GM13977 (cell line): ENCODE results near the gene COP1.

Experiments used
- DNase-seq: peaks from one replicate; pipeline ENCODE4 v3.0.0; 2012; ENCODE audit warnings: low spot score
- in situ Hi-C: fragments of 300-500 bp; cut with MboI; formaldehyde crosslinking; loops from one replicate; pipeline ENCODE4 v1.12.0; 2022; ENCODE audit warnings: low sequenced_read_pairs, low pct_unique_long_range_greater_than_20kb, mixed read lengths, inconsistent platforms; ENCODE audit not compliant: unreplicated experiment
- TF ChIP-seq, protein P1 (sequence below): IDR thresholded peaks from 2 replicates; pipeline ENCODE4 v1.5.1; 2012; ENCODE audit warnings: mild to moderate bottlenecking, control low read depth; ENCODE audit not compliant: insufficient read depth; ENCODE audit errors: extremely low read depth, missing control alignments

Gene COP1

DNA sequence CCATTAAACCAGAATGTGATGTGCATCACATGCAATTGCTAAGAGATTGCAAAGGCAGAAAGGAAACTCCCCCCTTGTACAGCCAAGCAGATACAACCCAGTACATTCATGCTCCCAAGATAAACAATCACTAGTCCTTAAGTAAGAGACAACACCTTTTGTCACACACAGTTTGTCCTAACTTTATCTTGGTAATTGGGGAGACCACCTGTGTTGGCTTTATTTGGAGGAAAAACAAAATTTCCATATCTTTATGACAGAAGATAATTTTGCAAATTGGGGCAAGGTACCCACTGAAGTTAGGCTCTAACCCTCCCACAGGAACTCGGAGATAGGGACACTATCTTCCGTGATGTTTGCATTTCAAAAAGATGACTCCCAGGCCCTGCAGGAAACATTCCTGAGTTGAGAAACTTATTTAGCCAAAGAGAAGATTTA lies 288.7 kb downstream of the COP1 start:
- no peak for DNase-seq
- in situ Hi-C loops: no loop called here
- TF ChIP-seq, protein P1, sequence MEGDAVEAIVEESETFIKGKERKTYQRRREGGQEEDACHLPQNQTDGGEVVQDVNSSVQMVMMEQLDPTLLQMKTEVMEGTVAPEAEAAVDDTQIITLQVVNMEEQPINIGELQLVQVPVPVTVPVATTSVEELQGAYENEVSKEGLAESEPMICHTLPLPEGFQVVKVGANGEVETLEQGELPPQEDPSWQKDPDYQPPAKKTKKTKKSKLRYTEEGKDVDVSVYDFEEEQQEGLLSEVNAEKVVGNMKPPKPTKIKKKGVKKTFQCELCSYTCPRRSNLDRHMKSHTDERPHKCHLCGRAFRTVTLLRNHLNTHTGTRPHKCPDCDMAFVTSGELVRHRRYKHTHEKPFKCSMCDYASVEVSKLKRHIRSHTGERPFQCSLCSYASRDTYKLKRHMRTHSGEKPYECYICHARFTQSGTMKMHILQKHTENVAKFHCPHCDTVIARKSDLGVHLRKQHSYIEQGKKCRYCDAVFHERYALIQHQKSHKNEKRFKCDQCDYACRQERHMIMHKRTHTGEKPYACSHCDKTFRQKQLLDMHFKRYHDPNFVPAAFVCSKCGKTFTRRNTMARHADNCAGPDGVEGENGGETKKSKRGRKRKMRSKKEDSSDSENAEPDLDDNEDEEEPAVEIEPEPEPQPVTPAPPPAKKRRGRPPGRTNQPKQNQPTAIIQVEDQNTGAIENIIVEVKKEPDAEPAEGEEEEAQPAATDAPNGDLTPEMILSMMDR: no peak

- TF ChIP-seq, protein P1: no peak
- in situ Hi-C loops: no loop called here
- DNase-seq: no peak
Measured at GRCh38 chr1:175914115-175914514, 293.0 kb downstream of the COP1 start.

DNA sequence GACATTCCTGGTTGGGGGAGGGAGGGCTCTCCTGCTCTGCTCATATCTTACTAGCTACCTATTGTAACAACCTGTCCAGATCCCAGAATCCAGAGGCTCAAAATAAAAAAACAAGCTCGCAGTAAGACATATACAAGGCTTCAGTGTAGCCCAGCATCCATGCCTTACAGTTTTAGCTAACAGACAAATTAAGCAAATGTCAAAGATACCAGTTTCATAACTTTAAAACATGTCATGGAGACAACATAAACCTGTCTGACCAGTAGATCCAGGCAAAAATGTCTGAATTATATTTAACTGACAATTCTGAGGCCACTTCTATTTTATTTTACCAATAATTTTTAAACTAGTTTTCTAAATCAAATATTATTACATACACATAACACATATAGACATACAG lies 295.9 kb downstream of the COP1 start:
- DNase-seq: no peak
- TF ChIP-seq, protein P1: no peak
- in situ Hi-C loops: no loop called here

DNA sequence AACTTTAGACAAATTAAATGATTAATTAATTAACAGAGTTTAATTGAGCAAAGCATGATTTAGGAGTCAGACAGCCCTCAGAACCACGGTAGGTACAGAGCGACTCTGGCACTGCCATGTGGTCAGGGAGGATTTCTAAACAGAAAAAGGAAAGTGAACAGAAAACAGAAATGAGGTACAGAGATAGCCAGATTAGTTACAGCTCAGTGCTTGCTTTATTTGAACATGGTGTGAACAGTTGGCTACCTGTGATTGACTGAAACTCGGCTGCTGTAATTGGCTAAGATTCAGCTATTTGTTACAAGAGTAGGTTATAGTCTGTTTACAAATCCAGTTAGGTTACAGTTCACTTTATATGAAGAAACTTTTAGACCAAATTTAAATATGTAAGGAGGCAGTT lies 300.7 kb downstream of the COP1 start:
- no peak for DNase-seq
- in situ Hi-C loops: no loop called here
- TF ChIP-seq, protein P1: no peak

GRCh38 chr1:175904808-175905207 lies 302.3 kb downstream of the COP1 start:
- in situ Hi-C loops: no loop called here
- no peak for DNase-seq
- TF ChIP-seq, protein P1: no peak

- in situ Hi-C loops: no loop called here
- no peak for DNase-seq
- TF ChIP-seq, protein P1: no peak
Measured at GRCh38 chr1:175902281-175902680, 304.8 kb downstream of the COP1 start.
